ENCODE measurements around the gene XKRX. TPM values are rescaled to one million over a fixed set of nuclear protein-coding genes. Genes with fewer than 3 reads are reported as not detected.

The XKRX gene
- total and polyA plus RNA-seq, 2 of the 8 experiments (the other 6 are each of a cell fraction or from before 2014, with no cell fraction given): 0.70 to 1.3 TPM

DNA sequence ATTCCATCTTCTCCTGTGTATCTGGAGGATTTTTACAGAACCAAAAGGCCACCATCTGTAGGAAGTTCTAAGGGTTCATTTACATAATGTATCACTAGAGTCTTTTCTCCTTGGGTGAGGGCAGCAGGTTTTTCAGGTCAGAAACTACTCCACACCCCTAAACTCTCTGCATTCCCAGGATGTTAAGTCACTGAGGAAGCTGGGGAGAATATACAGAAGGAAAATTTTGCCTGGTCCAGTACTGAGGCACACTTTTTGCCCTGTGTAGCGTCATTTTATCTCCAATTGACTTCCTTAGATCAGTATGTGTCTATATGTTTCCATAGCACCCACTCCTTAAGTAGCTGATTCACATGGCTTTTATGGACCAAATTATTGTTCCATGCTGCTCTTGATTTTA, 17.0 kb downstream of the XKRX start:
- H3K9me3 ChIP-seq (ENCODE audit: insufficient read depth in 2 of 2, low read depth in 1 of 2, low read length in 1 of 2): no peaks in the 10 kb centered on the region
- H2BK5ac ChIP-seq (ENCODE audit: low read depth, low read length): no peak overlapping the region
- H4K5ac ChIP-seq (ENCODE audit: insufficient read length, low read depth, low read length): no peak overlapping the region
- H3K18ac ChIP-seq (ENCODE audit: extremely low read depth, low read length): no peak overlapping the region
- H3K4ac ChIP-seq (replicated peaks; ENCODE audit: insufficient read length, low read depth, low read length): no peak overlapping the region
- TF ChIP-seq SIX5 (IDR thresholded peaks at IDR 0.05; ENCODE audit: low read depth, low read length): no peak
- no peak for TF ChIP-seq TAF7 (optimal IDR thresholded peaks at IDR 0.05; ENCODE audit: borderline replicate concordance, low read depth, low read length)
- TF ChIP-seq GABPA (IDR thresholded peaks at IDR 0.05; ENCODE audit: borderline replicate concordance, insufficient read depth, low read length): no peak
- TF ChIP-seq BACH1 (IDR thresholded peaks at IDR 0.05; ENCODE audit: low read length): no peak
- H2AK5ac ChIP-seq (ENCODE audit: low read depth, low read length): no peak overlapping the region
- H4K8ac ChIP-seq (ENCODE audit: extremely low read depth, insufficient read depth, low read length): no peak overlapping the region
- no peak overlapping the region for H2AFZ ChIP-seq (ENCODE audit: low read length)
- no peak overlapping the region for H2BK12ac ChIP-seq (ENCODE audit: low read depth, low read length)
- H3K23ac ChIP-seq (ENCODE audit: insufficient read length): no peak overlapping the region
- no peak overlapping the region for H3K27ac ChIP-seq (ENCODE audit: low read depth, low read length)
- CTCF ChIA-PET (ENCODE audit: partially characterized antibody): no interaction called here
- POLR2A ChIA-PET (ENCODE audit: partially characterized antibody): no interaction called here
- H3K56ac ChIP-seq (replicated peaks; ENCODE audit: insufficient read length, low read depth, low read length): no peak overlapping the region
- FAIRE-seq (no peak), DNase-seq (ENCODE audit: low read depth in 1 of 2, low spot score in 2 of 2) (no peak)
- H2BK15ac ChIP-seq (ENCODE audit: low read length): no peak overlapping the region
- H2BK120ac ChIP-seq (replicated peaks; ENCODE audit: low read depth, low read length): no peak overlapping the region
- H3K79me2 ChIP-seq (ENCODE audit: control insufficient read depth in 1 of 2, insufficient read depth in 2 of 2, low read length in 2 of 2): no peaks in the 10 kb centered on the region
- 100% methylated on average over 1 of the region's 1 CpG; no CpG with 5 or more reads in 1 of the 2 experiments for WGBS, 2 experiments (ENCODE audit: extremely low coverage in 1 of 2, insufficient coverage in 1 of 2, insufficient read length in 1 of 2, insufficient replicate concordance in 2 of 2, low coverage in 1 of 2, low lambda C conversion rate in 2 of 2, missing lambda C conversion rate in 1 of 2)
- no peak overlapping the region for H3K4me3 ChIP-seq (ENCODE audit: extremely low read depth in 1 of 4, insufficient read depth in 2 of 4, low read depth in 3 of 4, low read length in 4 of 4)
- no peaks in the 10 kb centered on the region for H3K79me1 ChIP-seq (ENCODE audit: low read depth, low read length)
- no peak overlapping the region for H3K4me2 ChIP-seq (ENCODE audit: insufficient read depth in 1 of 2, low read depth in 2 of 2, low read length in 2 of 2)
- H2BK20ac ChIP-seq (ENCODE audit: low read length): no peak overlapping the region
- no peaks in the 10 kb centered on the region for H3K4me1 ChIP-seq (replicated peaks in 1 of 4; ENCODE audit: control insufficient read depth in 3 of 4, insufficient read depth in 4 of 4, low read length in 3 of 4)
- H3K27me3 ChIP-seq (replicated peaks in 1 of 4; ENCODE audit: control insufficient read depth in 3 of 4, extremely low read depth in 1 of 4, insufficient read depth in 3 of 4, low read length in 3 of 4): no peaks in the 10 kb centered on the region
- no peak overlapping the region for H3K14ac ChIP-seq (ENCODE audit: insufficient read length)
- no peaks in the 10 kb centered on the region; the same call in 1 of the 2 replicates for H3K23me2 ChIP-seq (ENCODE audit: low read depth, low read length)
- no peaks in the 10 kb centered on the region for H4K20me1 ChIP-seq (replicated peaks in 1 of 2; ENCODE audit: control insufficient read depth in 1 of 2, insufficient read depth in 2 of 2, low read length in 2 of 2)
- no peak overlapping the region for H3K9ac ChIP-seq (replicated peaks in 1 of 4; ENCODE audit: extremely low read depth in 1 of 4, low read depth in 3 of 4, low read length in 3 of 4)
- H3K36me3 ChIP-seq (ENCODE audit: control insufficient read depth in 2 of 4, insufficient read depth in 4 of 4, low read length in 3 of 4): no peaks in the 10 kb centered on the region
- H4K91ac ChIP-seq (replicated peaks; ENCODE audit: insufficient read length, low read length): no peak overlapping the region
